ENCODE results near the gene PSG6.
A peak's percentile ranks its signal among the peaks of the same experiment; 100 is the strongest.
"Not testable (repeated sequence)": the region's sequence is repeated elsewhere in the genome, so short reads cannot be mapped to it uniquely, and the experiment has no call there.

Gene PSG6

GRCh38 chr19:42916931-42917330, 763 bp downstream of the PSG6 start:
- in situ Hi-C loops (cut with HindIII; ENCODE audit: low pct_ligation_motif_present, low pct_unique_long_range_greater_than_20kb, low sequenced_read_pairs); DNase-seq: not testable (repeated sequence)

DNA sequence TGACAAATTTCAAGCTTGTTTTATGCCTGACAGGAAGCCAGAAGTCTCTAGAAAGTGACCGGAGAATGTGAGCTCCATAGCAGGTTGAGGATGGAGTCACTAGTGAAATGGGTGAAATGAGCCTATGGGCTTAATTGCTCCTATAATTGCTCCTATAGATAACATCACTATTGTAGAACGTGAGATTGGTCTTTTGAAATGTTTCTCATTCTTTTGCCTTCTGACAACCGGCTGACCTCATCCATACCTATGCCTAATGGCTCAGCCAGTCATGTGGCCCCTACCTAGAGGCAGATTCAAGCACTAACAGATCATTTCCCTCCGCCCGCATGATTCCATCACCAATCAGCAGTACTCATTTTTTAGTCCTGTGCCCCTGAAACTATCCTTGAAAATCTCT, 4.2 kb downstream of the PSG6 start:
- in situ Hi-C loops (cut with HindIII; ENCODE audit: low pct_ligation_motif_present, low pct_unique_long_range_greater_than_20kb, low sequenced_read_pairs) = not testable (repeated sequence)

GRCh38 chr19:42912941-42913340, 4.8 kb downstream of the PSG6 start:
- DNase-seq; in situ Hi-C loops (cut with HindIII; ENCODE audit: low pct_ligation_motif_present, low pct_unique_long_range_greater_than_20kb, low sequenced_read_pairs): not testable (repeated sequence)

More for the DNA sequence above, 4.2 kb downstream of the PSG6 start:
- not testable (repeated sequence) for DNase-seq

GRCh38 chr19:42911731-42912130, 6.0 kb downstream of the PSG6 start:
- in situ Hi-C loops (cut with HindIII; ENCODE audit: low pct_ligation_motif_present, low pct_unique_long_range_greater_than_20kb, low sequenced_read_pairs); DNase-seq: not testable (repeated sequence)

GRCh38 chr19:42906162-42906561, 11.5 kb downstream of the PSG6 start:
- in situ Hi-C loops (cut with HindIII; ENCODE audit: low pct_ligation_motif_present, low pct_unique_long_range_greater_than_20kb, low sequenced_read_pairs); DNase-seq: not testable (repeated sequence)

DNA sequence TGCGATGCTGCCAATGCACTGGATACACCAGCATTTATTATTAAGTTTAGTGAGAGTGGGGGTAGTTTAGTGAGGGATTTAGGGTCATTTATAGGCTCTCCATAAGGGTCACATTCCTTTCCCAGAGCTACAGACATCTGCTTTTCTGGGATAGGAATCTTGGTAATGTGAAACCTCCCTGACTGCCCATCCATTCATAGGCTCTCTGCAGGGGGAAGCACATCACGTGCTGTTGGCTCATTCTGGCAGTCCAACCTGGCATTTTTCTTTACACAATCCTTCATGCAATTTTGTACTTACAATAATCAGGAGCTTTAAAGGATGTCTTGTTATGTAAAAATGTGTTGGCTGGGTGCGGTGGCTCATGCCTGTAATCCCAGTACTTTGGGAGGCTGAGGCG, 17.1 kb downstream of the PSG6 start:
- in situ Hi-C loops (cut with HindIII; ENCODE audit: low pct_ligation_motif_present, low pct_unique_long_range_greater_than_20kb, low sequenced_read_pairs); DNase-seq: not testable (repeated sequence)

- in situ Hi-C loops (cut with HindIII; ENCODE audit: low pct_ligation_motif_present, low pct_unique_long_range_greater_than_20kb, low sequenced_read_pairs) = not testable (repeated sequence)
Observed at GRCh38 chr19:42899674-42900073, 18.0 kb downstream of the PSG6 start.

GRCh38 chr19:42899110-42899509, 18.6 kb downstream of the PSG6 start:
- in situ Hi-C loops (cut with HindIII; ENCODE audit: low pct_ligation_motif_present, low pct_unique_long_range_greater_than_20kb, low sequenced_read_pairs); DNase-seq: not testable (repeated sequence)

More at GRCh38 chr19:42899674-42900073, 18.0 kb downstream of the PSG6 start:
- DNase-seq = not testable (repeated sequence)

DNA sequence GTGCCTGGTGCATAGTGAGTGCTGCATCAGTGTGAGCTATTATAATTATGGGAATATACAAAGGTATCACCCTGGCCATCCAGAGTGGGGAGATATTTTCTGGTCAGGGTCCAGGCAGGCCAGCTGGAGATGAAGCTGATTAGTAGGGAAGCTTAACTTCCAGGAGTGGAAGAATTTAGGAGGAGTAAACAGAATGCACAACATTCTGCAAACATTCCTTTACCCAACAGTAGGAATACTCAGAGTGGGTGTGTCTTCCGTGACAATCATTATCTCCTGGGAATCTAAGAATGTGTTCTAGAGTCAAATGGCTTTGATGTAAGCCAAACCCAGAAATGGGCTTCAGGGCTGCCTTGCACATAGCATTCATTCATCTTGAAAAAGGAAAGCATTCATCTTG, 19.0 kb downstream of the PSG6 start:
- in situ Hi-C loops (cut with HindIII; ENCODE audit: low pct_ligation_motif_present, low pct_unique_long_range_greater_than_20kb, low sequenced_read_pairs); DNase-seq: not testable (repeated sequence)

GRCh38 chr19:42897729-42898128, 20.0 kb downstream of the PSG6 start:
- DNase-seq; in situ Hi-C loops (cut with HindIII; ENCODE audit: low pct_ligation_motif_present, low pct_unique_long_range_greater_than_20kb, low sequenced_read_pairs): not testable (repeated sequence)

- in situ Hi-C loops (cut with HindIII; ENCODE audit: low pct_ligation_motif_present, low pct_unique_long_range_greater_than_20kb, low sequenced_read_pairs); DNase-seq: not testable (repeated sequence)
Observed at GRCh38 chr19:42890446-42890845, 27.2 kb downstream of the PSG6 start.

DNA sequence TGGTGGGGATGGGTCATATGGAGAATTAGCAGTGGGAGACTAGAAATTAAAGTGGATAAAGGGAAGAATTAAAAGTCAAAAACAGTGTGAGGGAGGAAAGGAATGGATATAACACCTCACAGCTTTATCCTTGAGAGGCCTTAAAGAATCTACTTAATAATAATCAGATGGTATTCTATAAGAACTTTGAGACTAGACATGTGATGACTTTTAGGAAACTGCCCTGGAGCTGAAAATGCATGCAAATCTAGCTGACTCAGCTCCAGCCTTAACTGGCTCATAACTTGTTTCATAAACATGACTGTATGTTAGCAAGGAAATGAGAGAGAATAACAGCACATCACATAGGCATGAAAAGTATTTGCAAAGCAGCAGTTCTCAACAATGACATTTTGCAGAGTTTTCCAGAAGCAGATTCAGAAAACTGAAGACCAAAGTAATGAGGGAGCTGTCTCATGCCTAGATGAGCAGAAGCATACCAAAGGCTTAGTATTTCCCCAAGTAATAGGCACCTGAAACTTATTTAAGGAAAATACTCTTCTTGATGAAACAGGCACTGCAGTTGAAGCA, 29.7 kb downstream of the PSG6 start:
- in situ Hi-C loops (cut with HindIII; ENCODE audit: low pct_ligation_motif_present, low pct_unique_long_range_greater_than_20kb, low sequenced_read_pairs); DNase-seq: not testable (repeated sequence)

GRCh38 chr19:42882730-42883129, 35.0 kb downstream of the PSG6 start:
- DNase-seq; in situ Hi-C loops (cut with HindIII; ENCODE audit: low pct_ligation_motif_present, low pct_unique_long_range_greater_than_20kb, low sequenced_read_pairs): not testable (repeated sequence)

DNA sequence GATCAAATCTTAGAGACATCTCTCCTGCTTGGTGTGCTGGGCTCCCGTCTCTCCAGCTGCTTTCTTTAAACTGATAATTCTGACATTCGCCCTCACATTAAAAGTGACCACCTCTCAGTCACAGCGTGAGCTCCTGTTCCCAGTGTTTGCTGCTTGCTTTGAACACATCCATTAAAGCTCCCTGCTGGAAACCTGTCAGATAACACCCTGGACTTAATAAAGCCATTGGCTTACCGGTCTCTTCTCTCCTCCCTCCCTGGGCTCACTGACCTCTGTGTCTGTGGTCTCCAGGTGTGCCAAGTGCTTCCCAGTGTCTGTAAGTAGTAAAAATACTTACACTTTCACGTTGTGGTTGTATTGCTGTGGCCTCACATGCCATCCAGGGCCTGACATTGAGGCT, 35.7 kb downstream of the PSG6 start:
- in situ Hi-C loops (cut with HindIII; ENCODE audit: low pct_ligation_motif_present, low pct_unique_long_range_greater_than_20kb, low sequenced_read_pairs); DNase-seq: not testable (repeated sequence)

DNA sequence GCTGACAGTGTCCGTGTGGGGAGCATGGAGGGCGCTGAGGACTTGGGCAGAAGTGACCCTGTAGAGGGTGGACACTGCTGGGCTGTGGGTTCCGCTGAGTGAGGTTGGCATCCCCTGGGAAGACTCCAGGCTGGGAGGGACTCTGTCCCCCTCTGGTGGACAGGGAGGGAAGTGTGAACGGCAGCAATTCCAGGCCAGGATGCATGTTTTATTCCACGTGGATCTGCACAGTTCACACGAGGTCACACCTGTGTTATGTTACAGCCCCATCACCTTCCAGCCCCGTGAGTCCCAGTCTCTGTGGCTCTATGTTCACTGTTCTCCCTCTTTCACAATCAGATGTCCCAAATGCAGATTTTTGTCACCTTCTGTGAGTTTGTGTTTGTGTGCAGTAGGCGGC, 36.4 kb downstream of the PSG6 start:
- in situ Hi-C loops (cut with HindIII; ENCODE audit: low pct_ligation_motif_present, low pct_unique_long_range_greater_than_20kb, low sequenced_read_pairs); DNase-seq: not testable (repeated sequence)

DNA sequence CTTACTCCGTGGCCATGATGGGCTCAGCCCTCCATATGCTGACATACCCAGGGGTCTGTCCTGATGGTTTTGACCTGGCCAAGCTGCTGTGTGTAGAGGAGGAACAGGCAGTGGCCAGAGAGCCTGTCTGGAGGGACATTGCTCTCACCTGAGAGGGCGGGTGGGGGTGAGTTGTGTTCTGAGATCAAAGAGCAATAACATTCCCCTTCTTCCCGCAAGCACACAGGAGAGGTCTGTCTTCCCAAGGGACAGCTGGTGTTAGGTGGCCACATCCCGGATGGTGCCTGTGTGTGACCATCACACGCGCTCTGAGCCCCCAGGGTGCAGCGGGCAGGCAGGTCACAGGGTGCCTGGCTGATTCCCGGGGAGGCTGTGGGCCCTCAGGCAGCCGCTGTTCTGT, 37.1 kb downstream of the PSG6 start:
- in situ Hi-C loops (cut with HindIII; ENCODE audit: low pct_ligation_motif_present, low pct_unique_long_range_greater_than_20kb, low sequenced_read_pairs) = not testable (repeated sequence)

GRCh38 chr19:42879613-42880012, 38.1 kb downstream of the PSG6 start, which contains the start of gene PSG1:
TSS of gene PSG1 (minus strand) at chr19:42879713. CDS start at chr19:42879581, 132 bp downstream.
- in situ Hi-C loops (cut with HindIII; ENCODE audit: low pct_ligation_motif_present, low pct_unique_long_range_greater_than_20kb, low sequenced_read_pairs) = no loop called here
- no peak for DNase-seq

More for the DNA sequence above, 37.1 kb downstream of the PSG6 start:
- DNase-seq = not testable (repeated sequence)

DNA sequence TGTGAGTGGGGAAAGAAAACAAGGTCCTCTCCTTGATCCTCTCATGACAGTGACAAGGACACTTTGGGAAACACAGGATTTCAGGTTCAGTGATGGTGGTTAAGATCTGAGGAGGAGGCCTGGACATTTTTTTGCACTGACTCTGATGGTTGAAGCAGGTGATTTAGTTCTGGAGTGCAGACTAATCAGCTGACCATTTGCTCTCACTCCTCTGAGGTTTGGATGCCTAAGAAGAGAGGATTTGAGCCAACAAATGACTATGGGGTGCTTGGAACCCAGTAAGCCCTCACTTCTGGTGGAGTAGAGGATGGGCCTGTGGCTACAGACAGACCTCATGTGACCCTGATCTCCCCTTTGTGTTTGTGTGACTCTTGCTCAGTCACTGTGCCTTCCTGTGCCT, 41.1 kb downstream of the PSG6 start:
- in situ Hi-C loops (cut with HindIII; ENCODE audit: low pct_ligation_motif_present, low pct_unique_long_range_greater_than_20kb, low sequenced_read_pairs) = not testable (repeated sequence)
- peak; percentile 81 for DNase-seq

DNA sequence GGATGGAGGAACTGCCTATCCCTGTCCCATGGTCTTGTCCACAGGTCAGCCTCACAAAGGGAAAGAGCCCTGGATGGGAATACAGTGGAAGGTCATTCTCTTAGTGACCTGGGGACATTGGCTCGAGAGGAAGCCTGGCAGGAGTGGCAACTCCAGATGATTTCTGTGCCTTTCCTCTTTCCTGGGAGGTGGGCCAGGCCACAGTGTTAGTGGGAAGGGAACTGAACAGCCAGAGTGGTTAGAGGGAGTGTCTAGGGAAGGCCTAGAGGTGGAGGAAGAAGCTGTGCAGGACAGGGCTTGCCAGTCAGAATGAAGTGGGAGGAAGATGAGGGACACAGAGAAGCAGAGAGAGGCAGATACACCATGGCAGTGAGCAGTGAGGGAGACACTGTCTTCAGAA, 41.8 kb downstream of the PSG6 start:
- in situ Hi-C loops (cut with HindIII; ENCODE audit: low pct_ligation_motif_present, low pct_unique_long_range_greater_than_20kb, low sequenced_read_pairs) = not testable (repeated sequence)
- DNase-seq = peak; percentile 49

Measured in ACHN (cell line).